Left lobe of liver (tissue), 2 donors: ENCODE measurements around the gene C20orf144. TPM values are rescaled to one million over a fixed set of nuclear protein-coding genes. Genes with fewer than 3 reads are reported as not detected.
A peak's percentile ranks its signal among the peaks of the same experiment; 100 is the strongest.
"Not testable (repeated sequence)": the region's sequence is repeated elsewhere in the genome, so short reads cannot be mapped to it uniquely, and the experiment has no call there.

Source experiments
- ATAC-seq: fragments of 200-7000 bp; cut with Tn5 transposase; one replicate; pipeline ENCODE4 v1.9.1; 2020; ENCODE audit warnings: mild to moderate bottlenecking, moderate library complexity
- DNase-seq: peaks from one replicate; pipeline ENCODE4 v3.0.0-alpha.2; 2020; ENCODE audit warnings: low spot score
- total RNA-seq: library from RNA; stranded (reverse); gene quantifications from one replicate; pipeline ENCODE4 v1.2.1, GENCODE V29; 2021
- donor health status: DM: no; HTN: no; CAD: no; lungs with moderate emphysema.
- donor health status: DM: no; HTN: yes; CAD: no.

The C20orf144 gene
- not detected for total RNA-seq

DNA sequence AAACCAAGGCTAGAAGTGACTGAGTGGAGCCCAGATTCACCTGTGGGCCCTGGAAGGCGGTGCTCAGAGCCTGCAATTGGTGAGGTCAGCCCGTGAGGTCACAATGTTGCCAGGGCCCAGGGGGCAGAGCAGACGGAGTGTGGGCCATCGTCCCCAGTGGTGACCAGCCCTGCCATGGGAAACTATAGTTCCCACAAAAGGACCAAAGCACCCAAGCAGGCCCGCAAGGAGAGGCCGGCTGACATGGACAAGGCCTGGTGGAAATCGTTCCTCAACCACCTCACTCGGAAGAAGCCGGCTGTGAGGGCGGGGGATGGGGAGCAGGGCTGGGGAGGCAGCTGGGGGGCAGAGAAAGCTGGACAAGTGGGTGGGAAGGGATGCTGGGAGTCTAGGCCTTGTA lies at the start of gene C20orf144:
C20orf144 (plus strand) TSS at position 156 of the 400 bp plus-strand sequence; CDS start at position 175, 19 bp downstream.
- ATAC-seq (no peak), DNase-seq (no peak)

DNA sequence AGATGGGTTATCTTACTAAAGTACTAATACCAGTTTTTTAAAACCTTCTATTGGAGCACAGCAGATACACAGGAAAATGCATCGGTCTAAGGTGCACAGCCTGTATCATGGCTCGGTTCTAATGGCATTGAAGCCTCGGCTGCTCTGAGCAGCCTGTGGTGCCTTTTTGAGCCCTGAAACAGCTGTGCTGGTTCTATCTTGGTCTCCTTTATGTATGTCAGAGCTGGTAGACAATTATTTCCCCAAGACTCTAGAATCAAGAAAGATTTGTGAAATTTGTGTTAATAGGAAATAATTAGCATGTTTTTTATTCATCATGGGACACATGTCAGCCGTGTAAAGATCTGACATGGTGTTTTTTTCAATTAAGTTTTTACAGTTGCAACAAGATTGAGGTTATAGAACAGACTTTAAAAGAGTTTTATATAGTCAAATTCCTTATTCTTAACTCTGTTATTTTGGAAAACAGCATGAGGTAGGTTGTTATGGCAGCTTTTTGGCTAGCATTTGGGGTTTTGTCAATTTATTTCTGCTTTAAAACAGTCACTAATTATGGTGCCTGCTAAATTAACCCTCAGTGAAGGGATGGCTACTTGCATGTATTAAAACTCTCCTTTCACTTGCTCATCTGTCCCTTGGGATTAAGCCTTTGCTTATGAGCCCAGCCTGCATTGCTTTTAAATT lies 40.3 kb upstream of the C20orf144 start:
- no peak for DNase-seq
- ATAC-seq, result no peak

GRCh38 chr20:33622705-33623365 lies 39.3 kb upstream of the C20orf144 start:
- DNase-seq (no peak), ATAC-seq (no peak)

DNA sequence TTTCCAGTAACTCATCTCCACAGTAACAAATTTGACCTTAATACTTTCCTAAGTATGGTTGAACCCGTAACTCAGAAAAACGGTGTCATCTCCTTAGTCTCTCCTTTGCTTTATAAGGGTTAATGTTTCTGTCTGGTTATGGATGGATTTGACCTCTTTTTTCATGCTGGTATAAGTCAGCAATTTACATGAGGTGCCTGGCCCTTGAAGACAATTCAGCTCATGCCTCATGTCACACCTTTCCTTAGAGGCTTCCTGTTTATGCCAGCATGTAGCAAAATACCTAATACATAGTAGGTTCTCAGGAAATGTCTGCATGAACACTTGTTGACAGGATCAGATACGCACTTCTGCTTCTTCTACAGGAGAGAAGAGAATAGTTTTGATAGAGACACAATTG lies 37.7 kb upstream of the C20orf144 start:
- ATAC-seq (no peak), DNase-seq (no peak)

DNA sequence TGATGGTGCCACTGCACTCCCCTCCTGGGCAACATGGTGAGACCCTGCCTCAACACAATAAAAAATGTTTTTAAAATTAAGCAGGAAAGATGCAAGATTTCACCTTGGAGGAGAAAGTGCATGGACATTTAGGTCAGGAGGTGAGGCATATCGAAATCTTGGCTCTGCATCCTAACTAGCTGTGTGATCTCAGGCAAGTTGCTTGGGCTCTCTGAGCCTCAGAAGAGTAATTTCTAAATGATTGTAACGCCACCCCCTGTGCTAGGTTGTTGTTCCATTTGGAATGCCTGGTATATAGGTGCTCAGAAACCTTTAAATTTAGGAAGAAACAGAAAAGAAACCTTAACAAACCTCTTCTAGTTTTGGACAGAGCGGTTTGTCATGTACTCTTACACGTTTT lies 35.9 kb upstream of the C20orf144 start:
- DNase-seq, result no peak
- ATAC-seq, result no peak

DNA sequence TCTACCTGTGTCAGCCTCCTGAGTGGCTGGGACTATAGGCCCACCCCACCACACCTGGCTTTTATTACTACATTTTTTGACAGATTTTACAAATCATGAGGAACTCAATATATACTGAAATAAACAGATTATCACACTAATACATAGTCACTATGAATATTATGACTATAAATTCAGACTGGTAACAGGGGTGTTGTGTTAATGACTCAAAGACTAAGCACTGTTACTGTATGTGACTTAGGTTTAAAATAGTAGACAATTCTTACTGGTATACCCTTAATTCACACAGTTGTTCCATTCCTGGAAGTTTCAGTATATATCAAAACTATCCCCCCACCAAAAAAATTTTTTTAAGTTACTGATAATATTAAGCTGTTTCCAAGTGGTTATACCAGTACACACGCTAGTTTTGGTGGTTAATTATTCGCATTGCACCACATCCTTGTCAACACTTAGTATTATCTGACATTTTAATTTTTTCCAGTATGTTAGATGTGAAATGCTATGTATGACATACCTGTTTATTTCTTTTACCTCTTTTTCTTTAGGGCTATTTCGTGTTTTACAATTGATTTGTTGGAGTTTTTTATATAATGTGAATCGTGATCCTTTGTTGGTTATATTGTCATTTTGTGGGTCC lies 34.4 kb upstream of the C20orf144 start:
- ATAC-seq (no peak), DNase-seq (no peak)

DNA sequence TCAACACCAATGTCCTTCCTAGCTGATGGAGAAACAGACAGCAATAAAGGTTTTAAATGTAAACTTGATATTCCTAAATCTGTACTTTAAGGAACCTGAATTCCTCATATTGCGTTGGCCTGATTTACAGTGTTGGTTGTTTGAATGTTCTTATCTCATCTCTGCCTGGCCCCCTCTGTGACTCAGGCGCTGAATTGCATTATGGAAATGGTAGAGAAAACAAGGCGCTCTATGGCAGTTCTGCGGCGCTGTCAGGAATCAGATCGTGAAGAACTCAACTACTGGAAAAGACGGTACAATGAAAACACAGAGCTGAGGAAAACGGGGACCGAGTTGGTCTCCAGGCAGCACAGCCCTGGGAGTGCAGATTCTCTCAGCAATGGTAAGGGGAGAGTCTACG lies 32.6 kb upstream of the C20orf144 start:
- DNase-seq, result no peak
- no peak for ATAC-seq

- DNase-seq (no peak), ATAC-seq (no peak)
Observed at GRCh38 chr20:33629979-33630378, 32.1 kb upstream of the C20orf144 start.

- no peak for ATAC-seq
Observed at GRCh38 chr20:33630507-33630906, 31.6 kb upstream of the C20orf144 start.

GRCh38 chr20:33631910-33632309 lies 30.2 kb upstream of the C20orf144 start:
- not testable (repeated sequence) for ATAC-seq

More at GRCh38 chr20:33630507-33630906, 31.6 kb upstream of the C20orf144 start:
- DNase-seq, result no peak

GRCh38 chr20:33635341-33635740 lies 26.8 kb upstream of the C20orf144 start:
- peak; percentile 14 for DNase-seq
- no peak for ATAC-seq

More at GRCh38 chr20:33631910-33632309, 30.2 kb upstream of the C20orf144 start:
- DNase-seq, result not testable (repeated sequence)

GRCh38 chr20:33636776-33637175 lies 25.4 kb upstream of the C20orf144 start:
- ATAC-seq (peak; percentile 98), DNase-seq (no peak)

DNA sequence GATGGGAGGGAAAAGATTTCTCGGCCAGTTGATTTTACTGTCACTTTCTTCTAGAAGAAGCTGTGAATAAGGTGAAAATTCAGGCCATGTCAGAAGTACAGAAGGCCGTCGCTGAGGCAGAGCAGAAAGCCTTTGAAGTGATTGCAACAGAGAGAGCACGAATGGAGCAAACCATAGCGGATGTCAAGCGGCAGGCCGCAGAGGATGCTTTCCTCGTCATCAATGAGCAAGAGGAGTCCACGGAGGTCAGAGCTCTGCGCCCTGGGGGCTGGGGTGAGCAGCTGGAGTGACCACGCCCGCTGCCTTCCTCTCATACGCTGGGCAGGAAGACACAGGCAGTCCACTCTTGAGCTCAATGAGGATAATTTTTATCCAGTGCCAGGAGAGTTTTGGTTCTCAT lies 21.8 kb upstream of the C20orf144 start:
- no peak for DNase-seq
- no peak for ATAC-seq

- ATAC-seq, result no peak
- no peak for DNase-seq
Observed at GRCh38 chr20:33644313-33645071, 17.6 kb upstream of the C20orf144 start.

DNA sequence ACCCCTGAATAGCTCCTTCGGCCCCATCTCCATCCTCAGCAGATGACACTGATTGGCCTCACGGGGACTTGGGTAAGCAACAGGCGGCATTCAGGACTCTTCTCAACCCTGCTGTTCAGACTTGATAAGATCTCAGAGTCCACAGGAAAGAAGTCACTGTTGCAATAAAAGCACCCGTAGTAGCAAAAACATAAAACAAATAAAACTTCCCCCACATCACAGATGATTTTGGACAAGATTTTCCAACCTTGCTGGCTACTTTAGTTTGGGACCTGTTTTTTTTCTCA lies 17.1 kb upstream of the C20orf144 start:
- no peak for ATAC-seq
- no peak for DNase-seq

DNA sequence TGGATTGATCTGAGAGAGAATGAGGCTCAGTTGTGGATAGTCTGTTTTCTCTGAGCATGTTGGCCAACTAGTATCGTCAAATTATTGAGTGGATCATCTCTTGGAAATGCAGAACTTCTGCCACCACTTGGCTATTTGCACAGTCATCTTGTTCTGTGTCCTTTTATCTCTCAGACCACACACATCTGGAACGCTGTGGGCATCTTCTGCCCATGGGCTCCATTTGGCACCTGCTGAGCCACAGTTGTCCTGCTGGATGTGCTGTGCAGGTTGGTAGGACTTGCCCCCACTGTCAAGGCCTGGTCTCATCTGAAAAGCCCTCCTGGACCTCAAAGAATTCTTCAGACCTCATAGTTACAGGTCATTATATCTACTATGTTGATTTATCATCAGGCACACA lies 16.7 kb upstream of the C20orf144 start:
- ATAC-seq, result no peak
- DNase-seq, result no peak

DNA sequence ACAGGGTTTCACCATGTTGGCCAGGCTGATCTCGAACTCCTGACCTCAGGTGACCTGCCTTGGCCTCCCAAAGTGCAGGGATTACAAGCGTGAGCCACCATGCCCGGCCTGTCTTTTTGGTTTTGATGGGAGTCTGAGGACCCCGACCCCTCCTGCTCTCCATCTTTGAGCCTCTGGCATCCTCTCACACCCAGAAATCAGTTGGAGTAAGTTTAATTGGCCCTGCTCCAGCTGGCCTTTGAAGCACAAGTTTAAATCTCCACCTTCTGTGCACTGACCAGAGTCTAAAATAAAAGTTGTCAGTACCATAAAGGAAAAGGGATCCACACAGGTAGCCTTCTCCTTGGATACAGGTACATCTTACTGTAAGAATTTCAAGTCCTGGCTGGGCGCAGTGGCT lies 15.9 kb upstream of the C20orf144 start:
- DNase-seq, result no peak
- ATAC-seq, result no peak

- DNase-seq, result not testable (repeated sequence)
- ATAC-seq, result peak; percentile 50
Observed at GRCh38 chr20:33646959-33647602, 15.0 kb upstream of the C20orf144 start.

- peak; percentile 90 for ATAC-seq
- DNase-seq, result no peak
Observed at GRCh38 chr20:33647603-33648395, 14.3 kb upstream of the C20orf144 start.

- DNase-seq (no peak), ATAC-seq (no peak)
Observed at GRCh38 chr20:33648396-33649004, 13.6 kb upstream of the C20orf144 start.
